GM23248 (cell line): ENCODE measurements around the gene PVR. TPM values are rescaled to one million over a fixed set of nuclear protein-coding genes. Genes with fewer than 3 reads are reported as not detected.

Experiments used
- DNase-seq: peaks from one replicate; pipeline ENCODE4 v3.0.0-alpha.2; 2015
- H2AFZ ChIP-seq: fragments of 200-600 bp; sonication (generic); 2 replicates; pipeline ENCODE4 v1.6.1; 2016; ENCODE audit warnings: antibody characterized with exemption
- H3F3A ChIP-seq: fragments of 200-600 bp; sonication (generic); 2 replicates; pipeline ENCODE4 v1.6.1; 2016; ENCODE audit warnings: mild to moderate bottlenecking, antibody characterized with exemption, mixed run types; ENCODE audit not compliant: insufficient read depth
- H3K27ac ChIP-seq: fragments of 200-600 bp; sonication (generic); 2 replicates; pipeline ENCODE4 v1.5.1; 2016; ENCODE audit warnings: mild to moderate bottlenecking
- H3K27me3 ChIP-seq: fragments of 200-600 bp; sonication (generic); replicated peaks from 2 replicates; pipeline ENCODE4 v1.6.1; 2016; ENCODE audit warnings: mild to moderate bottlenecking; ENCODE audit not compliant: insufficient read depth
- H3K36me3 ChIP-seq: fragments of 200-600 bp; sonication (generic); 2 replicates; pipeline ENCODE4 v1.6.1; 2016; ENCODE audit warnings: low read depth, mild to moderate bottlenecking
- H3K4me1 ChIP-seq: fragments of 200-600 bp; sonication (generic); 2 replicates; pipeline ENCODE4 v1.6.1; 2016; ENCODE audit warnings: mild to moderate bottlenecking; ENCODE audit not compliant: insufficient read depth
- H3K4me2 ChIP-seq: fragments of 200-600 bp; sonication (generic); one replicate; pipeline ENCODE4 v1.6.1; 2016; ENCODE audit warnings: mild to moderate bottlenecking; ENCODE audit not compliant: unreplicated experiment
- H3K4me3 ChIP-seq: fragments of 200-600 bp; sonication (generic); 2 replicates; pipeline ENCODE4 v1.5.1; 2016; ENCODE audit warnings: mild to moderate bottlenecking
- H3K79me2 ChIP-seq: fragments of 200-600 bp; sonication (generic); 2 replicates; pipeline ENCODE4 v1.6.1; 2016; ENCODE audit warnings: mild to moderate bottlenecking; ENCODE audit not compliant: insufficient read depth
- H3K9ac ChIP-seq: fragments of 200-600 bp; sonication (generic); 2 replicates; pipeline ENCODE4 v1.6.1; 2016; ENCODE audit warnings: mild to moderate bottlenecking
- H3K9me2 ChIP-seq: fragments of 200-600 bp; sonication (generic); 2 replicates; pipeline ENCODE4 v1.6.1; 2016; ENCODE audit warnings: mixed run types, mild to moderate bottlenecking, moderate library complexity; ENCODE audit not compliant: insufficient read depth
- H3K9me3 ChIP-seq: fragments of 200-600 bp; sonication (generic); one replicate; pipeline ENCODE4 v1.6.1; 2017; ENCODE audit warnings: low read depth
- H4K20me1 ChIP-seq: fragments of 200-600 bp; sonication (generic); 2 replicates; pipeline ENCODE4 v1.6.0; 2016; ENCODE audit not compliant: insufficient read depth
- EZH2 ChIP-seq: fragments of 200-600 bp; sonication (generic); IDR thresholded peaks from 2 replicates; pipeline ENCODE4 v1.6.1; 2018; ENCODE audit warnings: antibody characterized with exemption, mild to moderate bottlenecking; ENCODE audit not compliant: insufficient read depth, poor library complexity, severe bottlenecking
- EZH2phosphoT487 ChIP-seq: fragments of 200-600 bp; sonication (generic); IDR thresholded peaks from 2 replicates; pipeline ENCODE4 v1.6.1; 2018; ENCODE audit warnings: antibody characterized with exemption, moderate library complexity, mild to moderate bottlenecking, low read depth; ENCODE audit not compliant: insufficient read depth
- WGBS, 2 experiments: methylation state at CpG; one replicate each; pipeline ENCODE4 v1.1.6; 2015 to 2017; ENCODE audit warnings: low lambda C conversion rate in 2 of 2, low coverage in 1 of 2; ENCODE audit errors: missing lambda C conversion rate in 2 of 2; 5-methylcytosine and 5-hydroxymethylcytosine counted together
- in situ Hi-C: fragments of 300-500 bp; cut with MboI; formaldehyde crosslinking; loops from 2 replicates; pipeline ENCODE4 v1.15.0; 2020
- polyA plus RNA-seq: library from polyadenylated mRNA; unstranded; fragments of >200 nt; fragmentation: Nextera tagmentation; extraction: Ambion mirVana; gene quantifications from 2 replicates; pipeline ENCODE4 v1.2.1, GENCODE V29; 2016
- total RNA-seq: library from RNA; depleted of rRNA; stranded (reverse); fragments of >200 nt; shearing (Covaris generic); gene quantifications from 2 replicates; pipeline ENCODE4 v1.2.3, GENCODE V29; 2014

Gene PVR
- total and polyA plus RNA-seq, 2 experiments from 2014 or later: 58.8 to 148 TPM

GRCh38 chr19:44662691-44663385 lies 19.1 kb downstream of the PVR start:
- no peaks in the 10 kb centered on the region for H4K20me1 ChIP-seq
- H3K4me2 ChIP-seq: no peak overlapping the region
- H3K9me2 ChIP-seq: no peaks in the 10 kb centered on the region
- H3K27me3 ChIP-seq: no peaks in the 10 kb centered on the region
- 66 to 67% methylated on average over 7 of the region's 7 CpGs for WGBS, 2 experiments
- no peak overlapping the region for H2AFZ ChIP-seq
- H3K36me3 ChIP-seq: peaks cover 48% of the 10 kb centered on the region
- no peaks in the 10 kb centered on the region for H3K9me3 ChIP-seq
- in situ Hi-C loops: no loop called here
- H3F3A ChIP-seq: peaks cover 22% of the 10 kb centered on the region
- TF ChIP-seq EZH2phosphoT487 (no peak), EZH2 (no peak)
- H3K9ac ChIP-seq: no peak overlapping the region
- no peak overlapping the region for H3K27ac ChIP-seq
- no peaks in the 10 kb centered on the region for H3K4me1 ChIP-seq
- H3K4me3 ChIP-seq: no peak overlapping the region
- H3K79me2 ChIP-seq: no peaks in the 10 kb centered on the region
- DNase-seq: no peak

GRCh38 chr19:44663996-44664395 lies 20.3 kb downstream of the PVR start:
- no peaks in the 10 kb centered on the region for H3K4me1 ChIP-seq
- H4K20me1 ChIP-seq: no peaks in the 10 kb centered on the region
- H3K27ac ChIP-seq: no peak overlapping the region
- no peak for TF ChIP-seq EZH2
- no peak for TF ChIP-seq EZH2phosphoT487
- peaks cover 22% of the 10 kb centered on the region for H3F3A ChIP-seq
- H3K9me2 ChIP-seq: no peaks in the 10 kb centered on the region
- WGBS, 2 experiments: 98% methylated on average over 5 of the region's 5 CpGs
- no peak for DNase-seq
- H3K4me3 ChIP-seq: no peak overlapping the region
- H2AFZ ChIP-seq: no peak overlapping the region
- H3K36me3 ChIP-seq: peaks cover 37% of the 10 kb centered on the region
- no peaks in the 10 kb centered on the region for H3K79me2 ChIP-seq
- H3K9ac ChIP-seq: no peak overlapping the region
- H3K9me3 ChIP-seq: no peaks in the 10 kb centered on the region
- no peak overlapping the region for H3K4me2 ChIP-seq
- no peaks in the 10 kb centered on the region for H3K27me3 ChIP-seq
- in situ Hi-C loops: no loop called here

GRCh38 chr19:44664976-44665375 lies 21.3 kb downstream of the PVR start:
- no peak for DNase-seq
- Histone ChIP-seq H3K4me1 (no peaks in the 10 kb centered on the region), H3K9ac (no peak overlapping the region), H3K4me3 (no peak overlapping the region), H3F3A (peaks cover 22% of the 10 kb centered on the region), H3K27ac (no peak overlapping the region), H3K4me2 (no peak overlapping the region), H3K36me3 (peaks cover 31% of the 10 kb centered on the region), H3K27me3 (no peaks in the 10 kb centered on the region), H3K9me3 (no peaks in the 10 kb centered on the region), H3K9me2 (no peaks in the 10 kb centered on the region), H3K79me2 (no peaks in the 10 kb centered on the region), H2AFZ (no peak overlapping the region), H4K20me1 (no peaks in the 10 kb centered on the region)
- in situ Hi-C loops: no loop called here
- 92 to 95% methylated on average over 10 of the region's 10 CpGs for WGBS, 2 experiments
- no peak for TF ChIP-seq EZH2
- no peak for TF ChIP-seq EZH2phosphoT487

- no peaks in the 10 kb centered on the region for H4K20me1 ChIP-seq
- H3K27ac ChIP-seq: no peak overlapping the region
- in situ Hi-C loops: no loop called here
- H3K27me3 ChIP-seq: no peaks in the 10 kb centered on the region
- H3K79me2 ChIP-seq: no peaks in the 10 kb centered on the region
- peaks cover 22% of the 10 kb centered on the region for H3F3A ChIP-seq
- no peak overlapping the region for H3K4me3 ChIP-seq
- H3K4me1 ChIP-seq: no peaks in the 10 kb centered on the region
- no peak overlapping the region for H2AFZ ChIP-seq
- no peaks in the 10 kb centered on the region for H3K9me2 ChIP-seq
- 79 to 82% methylated on average over 7 of the region's 7 CpGs for WGBS, 2 experiments
- no peak overlapping the region for H3K9ac ChIP-seq
- H3K9me3 ChIP-seq: no peaks in the 10 kb centered on the region
- peaks cover 14% of the 10 kb centered on the region for H3K36me3 ChIP-seq
- no peak overlapping the region for H3K4me2 ChIP-seq
- TF ChIP-seq EZH2phosphoT487: no peak
- no peak for TF ChIP-seq EZH2
- no peak for DNase-seq
Measured at GRCh38 chr19:44666852-44667556, 23.3 kb downstream of the PVR start.
